K562 (cell line): ENCODE results near the gene XBP1. TPM values are rescaled to one million over a fixed set of nuclear protein-coding genes. Genes with fewer than 3 reads are reported as not detected.

ENCODE experiments used
- ARID3A ChIP-seq: IDR thresholded peaks from 2 replicates; pipeline ENCODE4 v1.6.1; 2012; ENCODE audit warnings: low read depth, low read length, improper control_type of control experiment, borderline replicate concordance
- ARID3B ChIP-seq: fragments of 250-450 bp; sonication (Bioruptor Pico); IDR thresholded peaks from 2 replicates; pipeline ENCODE4 v1.4.0; 2020; ENCODE audit warnings: borderline replicate concordance
- DNMT1 ChIP-seq: fragments of 450-650 bp; IDR thresholded peaks from 2 replicates; pipeline ENCODE4 v1.6.1; 2016; ENCODE audit warnings: antibody characterized with exemption, mild to moderate bottlenecking
- KAT7 ChIP-seq: sonication (generic); formaldehyde crosslinking; IDR thresholded peaks from 2 replicates; pipeline ENCODE4 v1.8.0; 2022; ENCODE audit warnings: missing genetic modification reagents, mild to moderate bottlenecking, borderline replicate concordance
- MAFG ChIP-seq: fragments of 450-650 bp; conservative IDR thresholded peaks from 2 replicates; pipeline ENCODE4 v1.6.1; 2016; ENCODE audit warnings: missing genetic modification characterization, missing compliant biosample characterization
- ZBTB7A ChIP-seq: IDR thresholded peaks from 2 replicates; pipeline ENCODE4 v1.6.1; 2011; ENCODE audit warnings: low read depth, mild to moderate bottlenecking, low read length, moderate library complexity, borderline replicate concordance; ENCODE audit not compliant: control insufficient read depth
- ZNF445 ChIP-seq: fragments of 250-450 bp; sonication (Bioruptor Pico); IDR thresholded peaks from 2 replicates; pipeline ENCODE4 v1.4.0; 2020; ENCODE audit warnings: low read depth, mild to moderate bottlenecking, moderate library complexity
- polyA plus RNA-seq, 8 experiments: library from polyadenylated mRNA; depleted of rRNA in 4 of 8; stranded (reverse) in 5 of 8; unstranded in 3 of 8; fragments of >200 nt; fragmentation: Nextera tagmentation in 2 of 8; fragmentation: Illumina TruSeq in 1 of 8; extraction: Ambion mirVana in 2 of 8; extraction: Trizol in 1 of 8; gene quantifications; 2 replicates each; pipeline versions ENCODE4 v1.2.1 to v1.2.3, GENCODE V29; 2011 to 2014; ENCODE audit warnings: inconsistent platforms in 1 of 8, missing spikeins in 1 of 8
- total RNA-seq, 7 experiments: library from RNA; depleted of rRNA in 6 of 7; stranded (reverse); fragments of >200 nt in 6 of 7; fragmentation: Illumina TruSeq in 2 of 7; extraction: Trizol in 2 of 7; gene quantifications; 2 replicates each; pipeline versions ENCODE4 v1.2.1 to v1.2.3, GENCODE V29; 2011 to 2021; ENCODE audit warnings: low replicate concordance in 1 of 7
- TF ChIP-seq, protein P1 (sequence below): IDR thresholded peaks from 2 replicates; pipeline ENCODE4 v1.6.1; 2011; ENCODE audit warnings: borderline replicate concordance, low read depth, mild to moderate bottlenecking, moderate library complexity, low read length; ENCODE audit not compliant: insufficient read depth, poor library complexity, severe bottlenecking
- TF ChIP-seq, protein P2 (sequence below), 3 experiments: fragments of 200-800 bp in 1 of 3; sonication (Bioruptor generic) in 1 of 3; sonication (generic) in 1 of 3; formaldehyde crosslinking in 1 of 3; IDR thresholded peaks; 2 replicates each; pipeline versions ENCODE4 v1.6.1 to v1.8.0; 2016 to 2022; ENCODE audit warnings: mild to moderate bottlenecking in 2 of 3, missing compliant biosample characterization in 2 of 3, missing genetic modification characterization in 2 of 3, missing genetic modification reagents in 1 of 3
- TF ChIP-seq, protein P3 (sequence below): fragments of 450-650 bp; IDR thresholded peaks from 2 replicates; pipeline ENCODE4 v1.6.1; 2016; ENCODE audit warnings: antibody characterized with exemption
- TF ChIP-seq, protein P4 (sequence below), 2 experiments: fragments of 450-650 bp; conservative IDR thresholded peaks; 2 replicates each; pipeline ENCODE4 v1.6.1; 2017; ENCODE audit warnings: mild to moderate bottlenecking in 2 of 2, moderate library complexity in 2 of 2
- TF ChIP-seq, protein P5 (sequence below): fragments of 450-650 bp; formaldehyde crosslinking; IDR thresholded peaks from 2 replicates; pipeline ENCODE4 v1.4.0; 2022; ENCODE audit warnings: mild to moderate bottlenecking, moderate library complexity

Gene XBP1
- total and polyA plus RNA-seq, 9 of the 15 experiments (the other 6 are each of a cell fraction or from before 2014, with no cell fraction given) = 25.0 to 218 (median 94.6) TPM

GRCh38 chr22:28772633-28773460 lies 27.5 kb downstream of the XBP1 start, which contains the start of gene CCDC117 (continued):
- TF ChIP-seq ZBTB7A (peak; percentile 51; the same call in 1 of the 2 replicates), ARID3B (CRISPR knock-in tag) (no peak), ZNF445 (CRISPR knock-in tag) (no peak), MAFG (no peak), ARID3A (no peak), KAT7 (CRISPR knock-in tag) (no peak), DNMT1 (no peak)
- TF ChIP-seq, protein P1, sequence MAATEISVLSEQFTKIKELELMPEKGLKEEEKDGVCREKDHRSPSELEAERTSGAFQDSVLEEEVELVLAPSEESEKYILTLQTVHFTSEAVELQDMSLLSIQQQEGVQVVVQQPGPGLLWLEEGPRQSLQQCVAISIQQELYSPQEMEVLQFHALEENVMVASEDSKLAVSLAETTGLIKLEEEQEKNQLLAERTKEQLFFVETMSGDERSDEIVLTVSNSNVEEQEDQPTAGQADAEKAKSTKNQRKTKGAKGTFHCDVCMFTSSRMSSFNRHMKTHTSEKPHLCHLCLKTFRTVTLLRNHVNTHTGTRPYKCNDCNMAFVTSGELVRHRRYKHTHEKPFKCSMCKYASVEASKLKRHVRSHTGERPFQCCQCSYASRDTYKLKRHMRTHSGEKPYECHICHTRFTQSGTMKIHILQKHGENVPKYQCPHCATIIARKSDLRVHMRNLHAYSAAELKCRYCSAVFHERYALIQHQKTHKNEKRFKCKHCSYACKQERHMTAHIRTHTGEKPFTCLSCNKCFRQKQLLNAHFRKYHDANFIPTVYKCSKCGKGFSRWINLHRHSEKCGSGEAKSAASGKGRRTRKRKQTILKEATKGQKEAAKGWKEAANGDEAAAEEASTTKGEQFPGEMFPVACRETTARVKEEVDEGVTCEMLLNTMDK = peak; percentile 40
- TF ChIP-seq, protein P2, sequence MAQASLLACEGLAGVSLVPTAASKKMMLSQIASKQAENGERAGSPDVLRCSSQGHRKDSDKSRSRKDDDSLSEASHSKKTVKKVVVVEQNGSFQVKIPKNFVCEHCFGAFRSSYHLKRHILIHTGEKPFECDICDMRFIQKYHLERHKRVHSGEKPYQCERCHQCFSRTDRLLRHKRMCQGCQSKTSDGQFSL (CRISPR knock-in tag; IDR thresholded peaks at IDR 0.05) = no peak
- TF ChIP-seq, protein P2 (tag; IDR thresholded peaks at IDR 0.05) = no peak
- TF ChIP-seq, protein P3, sequence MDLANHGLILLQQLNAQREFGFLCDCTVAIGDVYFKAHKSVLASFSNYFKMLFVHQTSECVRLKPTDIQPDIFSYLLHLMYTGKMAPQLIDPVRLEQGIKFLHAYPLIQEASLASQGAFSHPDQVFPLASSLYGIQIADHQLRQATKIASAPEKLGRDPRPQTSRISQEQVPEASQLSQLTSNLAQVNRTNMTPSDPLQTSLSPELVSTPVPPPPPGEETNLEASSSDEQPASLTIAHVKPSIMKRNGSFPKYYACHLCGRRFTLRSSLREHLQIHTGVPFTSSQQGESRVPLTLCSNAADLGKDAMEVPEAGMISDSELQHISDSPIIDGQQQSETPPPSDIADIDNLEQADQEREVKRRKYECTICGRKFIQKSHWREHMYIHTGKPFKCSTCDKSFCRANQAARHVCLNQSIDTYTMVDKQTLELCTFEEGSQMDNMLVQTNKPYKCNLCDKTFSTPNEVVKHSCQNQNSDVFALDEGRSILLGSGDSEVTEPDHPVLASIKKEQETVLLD = no peak
- TF ChIP-seq, protein P4, sequence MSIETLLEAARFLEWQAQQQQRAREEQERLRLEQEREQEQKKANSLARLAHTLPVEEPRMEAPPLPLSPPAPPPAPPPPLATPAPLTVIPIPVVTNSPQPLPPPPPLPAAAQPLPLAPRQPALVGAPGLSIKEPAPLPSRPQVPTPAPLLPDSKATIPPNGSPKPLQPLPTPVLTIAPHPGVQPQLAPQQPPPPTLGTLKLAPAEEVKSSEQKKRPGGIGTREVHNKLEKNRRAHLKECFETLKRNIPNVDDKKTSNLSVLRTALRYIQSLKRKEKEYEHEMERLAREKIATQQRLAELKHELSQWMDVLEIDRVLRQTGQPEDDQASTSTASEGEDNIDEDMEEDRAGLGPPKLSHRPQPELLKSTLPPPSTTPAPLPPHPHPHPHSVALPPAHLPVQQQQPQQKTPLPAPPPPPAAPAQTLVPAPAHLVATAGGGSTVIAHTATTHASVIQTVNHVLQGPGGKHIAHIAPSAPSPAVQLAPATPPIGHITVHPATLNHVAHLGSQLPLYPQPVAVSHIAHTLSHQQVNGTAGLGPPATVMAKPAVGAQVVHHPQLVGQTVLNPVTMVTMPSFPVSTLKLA (conservative IDR thresholded peaks at IDR 0.05) = peak; percentile 56 to 77; a peak in 3 of 4 replicates
- TF ChIP-seq, protein P5, sequence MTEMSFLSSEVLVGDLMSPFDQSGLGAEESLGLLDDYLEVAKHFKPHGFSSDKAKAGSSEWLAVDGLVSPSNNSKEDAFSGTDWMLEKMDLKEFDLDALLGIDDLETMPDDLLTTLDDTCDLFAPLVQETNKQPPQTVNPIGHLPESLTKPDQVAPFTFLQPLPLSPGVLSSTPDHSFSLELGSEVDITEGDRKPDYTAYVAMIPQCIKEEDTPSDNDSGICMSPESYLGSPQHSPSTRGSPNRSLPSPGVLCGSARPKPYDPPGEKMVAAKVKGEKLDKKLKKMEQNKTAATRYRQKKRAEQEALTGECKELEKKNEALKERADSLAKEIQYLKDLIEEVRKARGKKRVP (CRISPR knock-in tag) = no peak
